HepG2 (cell line): ENCODE measurements around the gene IL1RAPL1.

Source experiments
- ATF3 ChIP-seq: sonication (generic); formaldehyde crosslinking; IDR thresholded peaks from 2 replicates; pipeline ENCODE4 v1.4.0; 2020; ENCODE audit warnings: missing genetic modification reagents
- CBX5 ChIP-seq: sonication (generic); formaldehyde crosslinking; IDR thresholded peaks from 2 replicates; pipeline ENCODE4 v1.4.0; 2020; ENCODE audit warnings: missing genetic modification reagents, borderline replicate concordance
- CTCF ChIP-seq: sonication (generic); formaldehyde crosslinking; IDR thresholded peaks from 2 replicates; pipeline ENCODE4 v1.5.0; 2020; ENCODE audit warnings: mild to moderate bottlenecking, missing genetic modification reagents, moderate library complexity
- E2F1 ChIP-seq: sonication (generic); formaldehyde crosslinking; IDR thresholded peaks from 2 replicates; pipeline ENCODE4 v1.5.0; 2020; ENCODE audit warnings: missing genetic modification reagents
- EP300 ChIP-seq, 3 experiments: sonication (generic) in 1 of 3; formaldehyde crosslinking in 1 of 3; IDR thresholded peaks; 2 replicates each; pipeline versions ENCODE4 v1.5.1 to v1.6.1; 2011 to 2020; ENCODE audit warnings: low read depth in 2 of 3, low read length in 2 of 3, borderline replicate concordance in 1 of 3, improper control_type of control experiment in 1 of 3, mild to moderate bottlenecking in 1 of 3, missing genetic modification reagents in 1 of 3, moderate library complexity in 1 of 3
- GABPA ChIP-seq, 2 experiments: IDR thresholded peaks; 2 replicates each; pipeline ENCODE4 v1.6.1; 2011 to 2016; ENCODE audit warnings: low read depth in 2 of 2, low read length in 1 of 2, missing biosample characterization in 1 of 2, missing genetic modification characterization in 1 of 2
- MAFK ChIP-seq, 2 experiments: IDR thresholded peaks in 1 of 2; conservative IDR thresholded peaks in 1 of 2; 2 replicates each; pipeline ENCODE4 v1.6.1; 2011; ENCODE audit warnings: improper control_type of control experiment in 2 of 2, low read length in 2 of 2
- PBX3 ChIP-seq: sonication (generic); formaldehyde crosslinking; IDR thresholded peaks from 2 replicates; pipeline ENCODE4 v1.8.1; 2023; ENCODE audit warnings: missing genetic modification reagents, inconsistent platforms, borderline replicate concordance
- RAD21 ChIP-seq: fragments of 450-650 bp; formaldehyde crosslinking; IDR thresholded peaks from 2 replicates; pipeline ENCODE4 v1.5.0; 2020; ENCODE audit warnings: mild to moderate bottlenecking
- ZFP1 ChIP-seq: IDR thresholded peaks from 2 replicates; pipeline ENCODE4 v1.6.1; 2016

- TF ChIP-seq CTCF (CRISPR knock-in tag) = no peak
- TF ChIP-seq MAFK (conservative IDR thresholded peaks at IDR 0.05 in 1 of 2, IDR thresholded peaks at IDR 0.05 in 1 of 2; ENCODE audit: low read length in 2 of 2) = no peak
- TF ChIP-seq GABPA (IDR thresholded peaks at IDR 0.05; ENCODE audit: low read depth, low read length) = no peak
- TF ChIP-seq GABPA (CRISPR knock-in tag; IDR thresholded peaks at IDR 0.05; ENCODE audit: low read depth) = no peak
- TF ChIP-seq EP300 (IDR thresholded peaks at IDR 0.05; ENCODE audit: low read depth in 2 of 2, low read length in 2 of 2) = no peak
- no peak for TF ChIP-seq EP300 (CRISPR knock-in tag; IDR thresholded peaks at IDR 0.05; ENCODE audit: borderline replicate concordance)
- TF ChIP-seq RAD21 (CRISPR knock-in tag) = no peak
- TF ChIP-seq ATF3 (CRISPR knock-in tag) = no peak
- TF ChIP-seq PBX3 (CRISPR knock-in tag) = no peak
- no peak for TF ChIP-seq CBX5 (CRISPR knock-in tag)
- TF ChIP-seq ZFP1 (CRISPR knock-in tag) = no peak
- TF ChIP-seq E2F1 (CRISPR knock-in tag) = no peak
Observed at GRCh38 chrX:29587107-29587506, 999.9 kb downstream of the IL1RAPL1 start.
